GM18526 (cell line): ENCODE data around the gene DCTN2.

Experiments used
- POLR2A ChIP-seq: IDR thresholded peaks from 3 replicates; pipeline ENCODE4 v1.6.1; 2011; ENCODE audit not compliant: insufficient read length; ENCODE audit errors: extremely low read depth

The DCTN2 gene

GRCh38 chr12:57539134-57539768, 7.7 kb downstream of the DCTN2 start:
- TF ChIP-seq POLR2A = no peak

- no peak for TF ChIP-seq POLR2A
Observed at GRCh38 chr12:57536597-57536942, 10.4 kb downstream of the DCTN2 start.

GRCh38 chr12:57535764-57536596, 11.0 kb downstream of the DCTN2 start:
- no peak for TF ChIP-seq POLR2A

DNA sequence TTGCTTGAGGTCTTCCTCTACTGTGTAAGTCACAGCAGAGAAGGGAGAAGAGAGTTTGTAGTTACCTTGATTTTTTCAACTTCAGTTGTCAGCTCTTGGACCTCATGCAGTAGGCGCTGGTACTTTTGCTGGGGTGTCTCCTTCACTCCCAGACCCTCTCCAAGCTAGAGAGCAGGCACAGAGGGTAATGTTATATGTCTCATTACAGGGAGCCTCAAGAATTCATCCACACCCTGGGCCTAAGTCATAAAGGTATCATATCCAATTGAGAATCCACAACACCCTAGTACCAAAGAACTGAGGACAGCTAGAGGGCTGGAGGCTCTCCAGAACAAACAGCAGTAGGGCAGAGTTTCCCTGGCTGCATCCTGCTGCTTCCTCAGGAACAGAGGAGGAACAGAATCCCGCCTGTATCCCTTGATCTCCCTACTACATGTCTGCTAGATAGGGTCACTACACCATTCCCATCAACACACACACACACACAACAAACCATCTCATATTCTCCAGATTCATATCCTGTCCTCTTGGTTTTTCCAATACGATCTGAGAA, 11.9 kb downstream of the DCTN2 start:
- TF ChIP-seq POLR2A = no peak

GRCh38 chr12:57534250-57534649, 12.7 kb downstream of the DCTN2 start:
- no peak for TF ChIP-seq POLR2A

DNA sequence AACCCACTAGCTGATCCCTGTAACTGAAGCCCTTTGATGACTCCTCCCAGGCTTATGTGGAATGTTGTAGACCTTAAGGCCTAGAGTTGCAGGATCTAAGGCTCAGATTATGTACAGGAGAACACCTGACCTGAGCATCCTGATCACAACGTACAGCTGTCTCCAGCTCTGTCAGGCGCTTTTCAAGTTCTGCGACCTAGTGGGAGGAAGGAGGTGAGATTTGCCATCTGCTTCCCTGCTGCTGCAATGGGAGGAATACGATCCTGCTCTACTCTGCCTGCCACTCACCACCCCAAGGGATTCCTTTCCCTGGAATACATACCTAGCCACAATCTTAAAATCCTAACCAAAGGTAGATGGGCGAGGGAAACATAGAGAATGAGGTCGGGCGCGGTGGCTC, 13.9 kb downstream of the DCTN2 start:
- TF ChIP-seq POLR2A = no peak

DNA sequence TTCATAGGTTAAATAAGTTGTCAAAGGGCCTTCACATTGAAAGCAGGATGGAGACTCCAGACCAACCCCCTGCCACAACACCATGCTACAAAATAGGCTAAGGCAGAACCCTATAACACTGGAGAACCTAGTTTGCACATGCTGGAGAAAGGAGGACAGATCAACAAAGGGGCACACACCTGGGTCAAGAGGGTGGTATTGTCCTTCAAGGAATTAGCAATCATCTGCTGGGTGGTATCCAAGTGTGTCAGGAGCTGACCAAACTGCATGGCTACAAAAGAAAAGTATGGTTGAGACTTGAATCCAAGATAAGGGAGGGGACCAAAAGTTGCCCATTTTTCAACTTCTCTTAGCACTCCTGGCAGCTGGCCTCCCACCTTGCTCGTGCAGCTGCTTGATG, 15.2 kb downstream of the DCTN2 start:
- no peak for TF ChIP-seq POLR2A

- no peak for TF ChIP-seq POLR2A
Observed at GRCh38 chr12:57530396-57531142, 16.4 kb downstream of the DCTN2 start.

DNA sequence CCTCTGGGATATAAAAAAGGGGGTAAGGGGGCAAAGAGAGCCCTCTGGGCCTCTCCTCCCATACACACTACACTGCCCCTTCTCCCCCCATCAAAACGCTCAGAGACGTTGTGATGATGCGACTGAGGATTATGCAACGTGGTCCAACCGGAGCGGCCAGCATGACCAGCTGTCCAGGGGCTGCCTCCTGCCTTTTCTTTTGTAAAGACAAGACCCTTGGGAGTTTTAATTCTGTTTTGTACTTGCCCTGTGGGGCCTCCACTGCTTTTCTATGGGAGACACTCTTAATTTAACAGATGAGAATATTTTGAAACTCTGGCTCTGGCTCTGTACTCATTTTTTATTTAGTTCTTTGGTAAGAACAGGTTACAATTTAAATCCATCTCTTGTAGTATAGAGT, 17.2 kb downstream of the DCTN2 start:
- no peak for TF ChIP-seq POLR2A

- TF ChIP-seq POLR2A = no peak
Observed at GRCh38 chr12:57528831-57529555, 18.0 kb downstream of the DCTN2 start.

DNA sequence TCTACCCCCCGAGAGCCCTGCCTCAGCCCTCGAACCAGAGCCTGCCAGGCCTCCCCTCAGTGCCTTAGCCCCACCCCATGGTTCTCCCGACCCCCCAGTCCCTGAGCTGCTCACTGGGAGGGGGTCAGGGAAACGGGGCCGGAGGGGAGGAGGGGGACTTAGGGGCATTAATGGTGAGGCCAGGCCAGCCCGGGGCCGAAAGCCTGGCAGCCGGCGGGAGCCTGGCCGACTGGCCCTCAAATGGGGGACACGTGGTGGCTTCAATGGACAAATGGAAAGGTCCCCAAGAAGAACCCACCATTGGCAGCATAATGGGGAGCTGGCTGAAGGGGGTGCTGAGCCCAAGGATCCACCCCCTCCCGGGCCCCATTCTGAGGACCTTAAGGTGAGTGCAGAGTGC, 18.8 kb downstream of the DCTN2 start:
- TF ChIP-seq POLR2A = no peak

GRCh38 chr12:57527184-57527583, 19.8 kb downstream of the DCTN2 start:
- TF ChIP-seq POLR2A = no peak

DNA sequence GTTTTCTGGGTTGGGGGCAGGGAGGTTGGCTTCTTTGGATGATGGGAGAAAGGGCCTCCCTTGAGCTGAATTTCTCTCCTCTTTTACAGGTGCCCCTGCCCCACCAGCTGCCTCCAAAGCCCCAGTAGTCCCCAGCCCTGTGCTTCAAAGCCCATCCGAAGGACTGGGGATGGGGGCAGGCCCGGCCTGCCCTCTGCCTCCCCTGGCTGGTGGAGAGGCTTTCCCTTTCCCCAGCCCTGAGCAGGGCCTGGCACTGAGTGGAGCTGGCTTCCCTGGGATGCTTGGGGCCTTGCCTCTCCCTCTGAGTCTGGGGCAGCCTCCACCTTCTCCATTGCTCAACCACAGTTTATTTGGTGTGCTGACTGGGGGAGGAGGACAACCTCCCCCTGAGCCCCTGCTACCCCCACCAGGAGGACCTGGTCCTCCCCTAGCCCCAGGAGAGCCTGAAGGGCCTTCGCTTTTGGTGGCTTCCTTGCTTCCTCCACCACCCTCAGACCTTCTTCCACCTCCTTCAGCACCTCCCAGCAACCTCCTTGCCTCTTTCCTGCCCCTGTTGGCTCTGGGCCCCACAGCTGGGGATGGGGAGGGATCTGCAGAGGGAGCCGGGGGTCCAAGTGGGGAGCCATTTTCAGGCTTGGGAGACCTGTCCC, 20.4 kb downstream of the DCTN2 start:
- no peak for TF ChIP-seq POLR2A

DNA sequence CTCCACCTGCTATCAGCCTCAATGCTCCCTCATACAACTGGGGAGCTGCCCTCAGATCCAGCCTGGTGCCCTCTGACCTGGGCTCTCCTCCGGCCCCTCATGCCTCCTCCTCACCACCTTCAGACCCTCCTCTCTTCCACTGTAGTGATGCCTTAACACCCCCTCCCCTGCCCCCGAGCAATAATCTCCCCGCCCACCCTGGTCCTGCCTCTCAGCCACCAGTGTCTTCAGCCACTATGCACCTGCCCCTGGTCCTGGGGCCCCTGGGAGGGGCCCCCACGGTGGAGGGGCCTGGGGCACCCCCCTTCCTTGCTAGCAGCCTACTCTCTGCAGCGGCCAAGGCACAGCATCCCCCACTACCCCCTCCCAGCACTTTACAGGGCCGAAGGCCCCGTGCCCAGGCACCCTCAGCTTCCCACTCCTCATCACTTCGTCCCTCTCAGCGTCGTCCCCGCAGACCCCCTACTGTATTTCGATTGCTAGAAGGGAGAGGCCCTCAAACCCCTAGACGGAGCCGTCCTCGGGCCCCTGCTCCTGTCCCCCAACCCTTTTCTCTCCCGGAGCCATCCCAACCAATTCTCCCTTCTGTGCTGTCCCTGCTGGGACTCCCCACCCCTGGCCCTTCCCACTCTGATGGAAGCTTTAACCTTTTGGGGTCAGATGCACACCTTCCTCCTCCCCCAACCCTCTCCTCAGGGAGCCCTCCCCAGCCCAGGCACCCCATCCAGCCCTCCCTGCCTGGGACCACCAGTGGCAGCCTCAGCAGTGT, 21.2 kb downstream of the DCTN2 start:
- TF ChIP-seq POLR2A = no peak

DNA sequence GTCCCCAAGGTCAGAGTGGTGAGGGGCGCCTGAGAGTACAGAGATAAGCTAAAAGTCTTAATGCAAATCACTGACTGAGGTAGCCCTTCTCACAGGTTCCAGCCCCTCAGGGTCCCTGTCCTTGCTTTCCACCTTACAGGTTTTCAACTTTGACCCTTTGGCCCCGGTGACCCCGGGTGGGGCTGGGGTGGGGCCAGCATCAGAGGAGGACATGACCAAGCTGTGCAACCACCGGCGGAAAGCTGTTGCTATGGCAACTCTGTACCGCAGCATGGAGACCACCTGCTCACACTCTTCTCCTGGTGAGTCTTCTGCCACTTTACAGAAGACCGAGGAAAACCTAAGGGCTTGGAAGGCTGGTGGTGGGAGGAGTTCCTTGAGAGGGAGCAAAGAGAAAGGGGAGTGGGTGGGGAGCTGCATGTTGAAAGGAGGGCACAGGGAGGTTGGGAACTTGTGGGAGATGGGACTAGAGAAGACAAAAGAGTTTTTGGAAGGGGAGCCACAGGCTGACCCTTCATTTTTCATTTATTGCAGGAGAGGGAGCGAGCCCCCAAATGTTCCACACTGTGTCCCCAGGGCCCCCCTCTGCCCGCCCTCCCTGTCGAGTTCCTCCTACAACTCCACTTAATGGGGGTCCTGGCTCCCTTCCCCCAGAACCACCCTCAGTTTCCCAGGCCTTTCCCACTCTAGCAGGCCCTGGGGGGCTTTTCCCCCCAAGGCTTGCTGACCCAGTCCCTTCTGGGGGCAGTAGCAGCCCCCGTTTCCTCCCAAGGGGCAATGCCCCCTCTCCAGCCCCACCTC, 22.0 kb downstream of the DCTN2 start:
- TF ChIP-seq POLR2A = no peak
